ENCODE measurements around the gene NDFIP2.

The NDFIP2 gene

GRCh38 chr13:79480954-79481684 lies at the start of gene NDFIP2:
Gene NDFIP2 (plus strand): TSS chr13:79481155. CDS start chr13:79481204, 49 bp downstream.
- DNase-seq (ENCODE audit: low read depth, low spot score), result peak; percentile 35
- TF ChIP-seq ZNF274 (IDR thresholded peaks at IDR 0.05; ENCODE audit: low read depth, low read length) (no peak), SUZ12 (IDR thresholded peaks at IDR 0.05; ENCODE audit: extremely low read depth, insufficient read depth, insufficient read length) (no peak), YY1 (IDR thresholded peaks at IDR 0.05; ENCODE audit: insufficient read depth, insufficient read length) (no peak)

GRCh38 chr13:79432086-79432485 lies 48.9 kb upstream of the NDFIP2 start:
- DNase-seq (ENCODE audit: low read depth, low spot score), result no peak
- Histone ChIP-seq H3K9me3 (ENCODE audit: insufficient read depth, low read length) (no peaks in the 10 kb centered on the region), H3K4me1 (ENCODE audit: insufficient read depth, insufficient read length) (no peaks in the 10 kb centered on the region), H3K27me3 (ENCODE audit: insufficient read depth, insufficient read length) (no peaks in the 10 kb centered on the region), H3K36me3 (ENCODE audit: insufficient read depth, insufficient read length, low read length) (no peaks in the 10 kb centered on the region), H3K9ac (ENCODE audit: insufficient read length, low read depth) (no peak overlapping the region), H3K4me3 (ENCODE audit: insufficient read length, low read depth) (no peak overlapping the region)
- no peak for TF ChIP-seq SUZ12 (IDR thresholded peaks at IDR 0.05; ENCODE audit: extremely low read depth, insufficient read depth, insufficient read length)
- no peak for TF ChIP-seq YY1 (IDR thresholded peaks at IDR 0.05; ENCODE audit: insufficient read depth, insufficient read length)
- TF ChIP-seq ZNF274 (IDR thresholded peaks at IDR 0.05; ENCODE audit: low read depth, low read length), result no peak

More at GRCh38 chr13:79480954-79481684, at the start of gene NDFIP2:
- Histone ChIP-seq H3K27me3 (ENCODE audit: insufficient read depth, insufficient read length) (peaks cover 11% of the 10 kb centered on the region), H3K4me3 (ENCODE audit: insufficient read length, low read depth) (peak within 1 kb of the TSS; percentile 80), H3K9ac (ENCODE audit: insufficient read length, low read depth) (peak within 1 kb of the TSS; percentile 85), H3K4me1 (ENCODE audit: insufficient read depth, insufficient read length) (no peaks in the 10 kb centered on the region), H3K36me3 (ENCODE audit: insufficient read depth, insufficient read length, low read length) (no peaks in the 10 kb centered on the region), H3K9me3 (ENCODE audit: insufficient read depth, low read length) (no peaks in the 10 kb centered on the region)

GRCh38 chr13:79432992-79433391 lies 48.0 kb upstream of the NDFIP2 start:
- no peak overlapping the region for H3K4me3 ChIP-seq (ENCODE audit: insufficient read length, low read depth)
- H3K4me1 ChIP-seq (ENCODE audit: insufficient read depth, insufficient read length), result no peaks in the 10 kb centered on the region
- H3K9me3 ChIP-seq (ENCODE audit: insufficient read depth, low read length), result no peaks in the 10 kb centered on the region
- TF ChIP-seq SUZ12 (IDR thresholded peaks at IDR 0.05; ENCODE audit: extremely low read depth, insufficient read depth, insufficient read length) (no peak), ZNF274 (IDR thresholded peaks at IDR 0.05; ENCODE audit: low read depth, low read length) (no peak), YY1 (IDR thresholded peaks at IDR 0.05; ENCODE audit: insufficient read depth, insufficient read length) (no peak)
- H3K36me3 ChIP-seq (ENCODE audit: insufficient read depth, insufficient read length, low read length), result no peaks in the 10 kb centered on the region
- H3K27me3 ChIP-seq (ENCODE audit: insufficient read depth, insufficient read length), result no peaks in the 10 kb centered on the region
- no peak for DNase-seq (ENCODE audit: low read depth, low spot score)
- H3K9ac ChIP-seq (ENCODE audit: insufficient read length, low read depth), result no peak overlapping the region

GRCh38 chr13:79434556-79434955 lies 46.4 kb upstream of the NDFIP2 start:
- Histone ChIP-seq H3K9me3 (ENCODE audit: insufficient read depth, low read length) (no peaks in the 10 kb centered on the region), H3K4me3 (ENCODE audit: insufficient read length, low read depth) (no peak overlapping the region), H3K4me1 (ENCODE audit: insufficient read depth, insufficient read length) (no peaks in the 10 kb centered on the region), H3K9ac (ENCODE audit: insufficient read length, low read depth) (no peak overlapping the region), H3K27me3 (ENCODE audit: insufficient read depth, insufficient read length) (no peaks in the 10 kb centered on the region), H3K36me3 (ENCODE audit: insufficient read depth, insufficient read length, low read length) (no peaks in the 10 kb centered on the region)
- TF ChIP-seq SUZ12 (IDR thresholded peaks at IDR 0.05; ENCODE audit: extremely low read depth, insufficient read depth, insufficient read length) (no peak), ZNF274 (IDR thresholded peaks at IDR 0.05; ENCODE audit: low read depth, low read length) (no peak), YY1 (IDR thresholded peaks at IDR 0.05; ENCODE audit: insufficient read depth, insufficient read length) (no peak)
- DNase-seq (ENCODE audit: low read depth, low spot score), result no peak

GRCh38 chr13:79435561-79435990 lies 45.4 kb upstream of the NDFIP2 start:
- no peak overlapping the region for H3K4me3 ChIP-seq (ENCODE audit: insufficient read length, low read depth)
- H3K4me1 ChIP-seq (ENCODE audit: insufficient read depth, insufficient read length), result no peaks in the 10 kb centered on the region
- no peaks in the 10 kb centered on the region for H3K36me3 ChIP-seq (ENCODE audit: insufficient read depth, insufficient read length, low read length)
- no peak for TF ChIP-seq ZNF274 (IDR thresholded peaks at IDR 0.05; ENCODE audit: low read depth, low read length)
- no peaks in the 10 kb centered on the region for H3K9me3 ChIP-seq (ENCODE audit: insufficient read depth, low read length)
- H3K27me3 ChIP-seq (ENCODE audit: insufficient read depth, insufficient read length), result no peaks in the 10 kb centered on the region
- H3K9ac ChIP-seq (ENCODE audit: insufficient read length, low read depth), result no peak overlapping the region
- DNase-seq (ENCODE audit: low read depth, low spot score), result no peak

- Histone ChIP-seq H3K4me1 (ENCODE audit: insufficient read depth, insufficient read length) (no peaks in the 10 kb centered on the region), H3K9ac (ENCODE audit: insufficient read length, low read depth) (no peak overlapping the region), H3K9me3 (ENCODE audit: insufficient read depth, low read length) (no peaks in the 10 kb centered on the region), H3K27me3 (ENCODE audit: insufficient read depth, insufficient read length) (no peaks in the 10 kb centered on the region), H3K36me3 (ENCODE audit: insufficient read depth, insufficient read length, low read length) (no peaks in the 10 kb centered on the region), H3K4me3 (ENCODE audit: insufficient read length, low read depth) (no peak overlapping the region)
- DNase-seq (ENCODE audit: low read depth, low spot score), result no peak
- TF ChIP-seq YY1 (IDR thresholded peaks at IDR 0.05; ENCODE audit: insufficient read depth, insufficient read length) (no peak), ZNF274 (IDR thresholded peaks at IDR 0.05; ENCODE audit: low read depth, low read length) (no peak), SUZ12 (IDR thresholded peaks at IDR 0.05; ENCODE audit: extremely low read depth, insufficient read depth, insufficient read length) (no peak)
These were observed 41.7 kb upstream of the NDFIP2 start for GRCh38 chr13:79439275-79439674.

GRCh38 chr13:79440958-79441528 lies 39.9 kb upstream of the NDFIP2 start:
- DNase-seq (ENCODE audit: low read depth, low spot score), result no peak
- TF ChIP-seq SUZ12 (IDR thresholded peaks at IDR 0.05; ENCODE audit: extremely low read depth, insufficient read depth, insufficient read length) (no peak), YY1 (IDR thresholded peaks at IDR 0.05; ENCODE audit: insufficient read depth, insufficient read length) (no peak), ZNF274 (IDR thresholded peaks at IDR 0.05; ENCODE audit: low read depth, low read length) (no peak)
- H3K9ac ChIP-seq (ENCODE audit: insufficient read length, low read depth), result no peak overlapping the region
- H3K27me3 ChIP-seq (ENCODE audit: insufficient read depth, insufficient read length), result no peaks in the 10 kb centered on the region
- H3K4me1 ChIP-seq (ENCODE audit: insufficient read depth, insufficient read length), result no peaks in the 10 kb centered on the region
- H3K9me3 ChIP-seq (ENCODE audit: insufficient read depth, low read length), result no peaks in the 10 kb centered on the region
- no peaks in the 10 kb centered on the region for H3K36me3 ChIP-seq (ENCODE audit: insufficient read depth, insufficient read length, low read length)
- H3K4me3 ChIP-seq (ENCODE audit: insufficient read length, low read depth), result no peak overlapping the region

Data from NT2/D1 (cell line).